Heart left ventricle (tissue), 13 donors: ENCODE measurements around the gene WNT8B.

Experiments
- CTCF ChIP-seq, 12 donors: fragments of 200-600 bp; sonication (generic) in 4 of 12; IDR thresholded peaks; one replicate each; pipeline versions ENCODE4 v1.5.0 to v1.8.0; 2018 to 2022; ENCODE audit warnings: antibody characterized with exemption in 12 of 12, mild to moderate bottlenecking in 5 of 12
- POLR2A ChIP-seq, 2 donors: fragments of 450-650 bp; IDR thresholded peaks; one replicate each; pipeline ENCODE4 v1.6.1; 2017; ENCODE audit warnings: antibody characterized with exemption in 2 of 2, mild to moderate bottlenecking in 2 of 2, moderate library complexity in 2 of 2
- donor health status: ischemic (EF 13 %, LVEDD 7.1; RV severe dilation, severe dysfunction).
- donor health status: DM: no; HTN: yes; CAD: no.
- donor health status: DM: no; HTN: no; CAD: no.
- donor health status: ischemic (EF 25% LVEDD 6.9; RV normal size, moderate dysfunction).
- donor health status: ischemic (EF 25% LVEDD 5.7; RV mildly dilated, moderate dysfunction).
- donor health status: ischemic (EF 35%, LVEDD 5.7; RV mildly dilated, moderate dysfunction).
- donor health status: nonischemic (EF 11% LVEDD 7.7; RV severe dilation, severe dysfunction).
- donor health status: DM: yes; HTN: yes; CAD: no.
- donor health status: PGD.
- donor health status: ischemic (EF 29% LVEDD 5.4; RV normal size, mild dysfunction).
- donor health status: nonischemic (EF 23%, LVEDD 6.1; RV moderate dilation, normal function).

GRCh38 chr10:100481462-100482081 lies 18.8 kb downstream of the WNT8B start:
- no peak for TF ChIP-seq CTCF (IDR thresholded peaks at IDR 0.05)
- no peak for TF ChIP-seq POLR2A (IDR thresholded peaks at IDR 0.05)
